HG03103 (cell line): ENCODE results near the gene JRKL.
A peak's percentile ranks its signal among the peaks of the same experiment; 100 is the strongest.

Experiments
- ATAC-seq: cut with Tn5 transposase; IDR thresholded peaks from one replicate; pipeline ENCODE4 v1.9.1; 2021; ENCODE audit warnings: low read depth; ENCODE audit not compliant: unreplicated experiment

Gene JRKL

DNA sequence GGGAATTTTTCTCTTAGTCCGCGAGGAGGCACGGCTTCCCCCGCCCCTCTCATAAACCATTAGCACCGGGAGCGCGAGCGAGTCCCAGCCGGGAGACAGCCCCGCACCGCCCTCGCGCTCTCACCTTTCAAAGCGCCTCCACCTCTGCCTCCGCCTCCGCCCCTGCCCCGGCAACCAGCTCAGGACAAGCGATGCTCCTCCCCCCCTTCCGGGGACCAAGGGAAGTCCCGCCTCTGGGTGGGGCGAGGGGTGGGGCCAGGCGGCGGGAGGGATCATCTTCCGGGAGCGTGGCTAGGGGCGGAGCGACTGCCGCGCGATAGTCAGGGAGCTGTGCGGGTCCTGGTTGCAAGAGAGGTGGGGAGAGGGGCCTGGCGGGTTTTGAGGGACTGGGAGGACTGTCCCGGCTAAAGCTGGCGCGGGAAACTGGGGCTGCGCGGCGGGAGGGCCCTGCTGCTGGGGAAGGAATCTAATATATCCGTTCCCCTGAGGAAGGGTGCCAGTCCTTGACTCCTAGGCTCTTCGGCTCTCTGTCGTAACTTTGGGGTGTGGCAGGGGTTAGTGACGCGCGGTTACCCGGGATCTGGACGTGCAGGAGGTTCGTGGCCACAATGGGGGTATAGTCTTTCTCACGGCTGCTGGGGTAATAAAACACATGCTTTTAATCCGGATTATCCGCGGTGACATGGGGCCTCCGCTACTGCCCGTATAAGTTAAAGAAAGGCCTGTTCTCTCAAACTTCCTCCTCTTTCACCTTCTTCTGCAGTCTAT is at the start of gene JRKL, which contains the start of gene CCDC82:
JRKL (plus strand) TSS at position 294 of the 768 bp plus-strand sequence. CDS start 637 bp downstream, outside the sequence.
CCDC82 (minus strand) TSS at position 193 of the 768 bp plus-strand sequence. CDS start 5,165 bp downstream, outside the sequence.
- peak; percentile 90 for ATAC-seq

DNA sequence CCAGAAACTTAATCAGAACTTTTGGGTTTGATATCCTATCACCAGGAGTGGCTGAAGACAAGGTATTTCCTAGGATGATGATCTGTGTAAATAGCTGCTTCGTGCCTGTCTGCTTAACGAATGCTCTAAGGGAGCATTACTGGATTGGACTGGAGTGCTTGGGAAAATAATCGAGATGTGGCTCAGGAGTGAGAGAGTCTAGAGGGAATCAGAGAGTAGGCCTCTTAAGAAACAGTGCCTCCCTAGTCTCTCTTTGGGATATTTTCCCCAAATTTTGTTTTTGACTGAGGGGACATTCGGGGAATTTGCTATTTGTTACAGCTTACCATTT is 49.3 kb upstream of the JRKL start:
- ATAC-seq: no peak

DNA sequence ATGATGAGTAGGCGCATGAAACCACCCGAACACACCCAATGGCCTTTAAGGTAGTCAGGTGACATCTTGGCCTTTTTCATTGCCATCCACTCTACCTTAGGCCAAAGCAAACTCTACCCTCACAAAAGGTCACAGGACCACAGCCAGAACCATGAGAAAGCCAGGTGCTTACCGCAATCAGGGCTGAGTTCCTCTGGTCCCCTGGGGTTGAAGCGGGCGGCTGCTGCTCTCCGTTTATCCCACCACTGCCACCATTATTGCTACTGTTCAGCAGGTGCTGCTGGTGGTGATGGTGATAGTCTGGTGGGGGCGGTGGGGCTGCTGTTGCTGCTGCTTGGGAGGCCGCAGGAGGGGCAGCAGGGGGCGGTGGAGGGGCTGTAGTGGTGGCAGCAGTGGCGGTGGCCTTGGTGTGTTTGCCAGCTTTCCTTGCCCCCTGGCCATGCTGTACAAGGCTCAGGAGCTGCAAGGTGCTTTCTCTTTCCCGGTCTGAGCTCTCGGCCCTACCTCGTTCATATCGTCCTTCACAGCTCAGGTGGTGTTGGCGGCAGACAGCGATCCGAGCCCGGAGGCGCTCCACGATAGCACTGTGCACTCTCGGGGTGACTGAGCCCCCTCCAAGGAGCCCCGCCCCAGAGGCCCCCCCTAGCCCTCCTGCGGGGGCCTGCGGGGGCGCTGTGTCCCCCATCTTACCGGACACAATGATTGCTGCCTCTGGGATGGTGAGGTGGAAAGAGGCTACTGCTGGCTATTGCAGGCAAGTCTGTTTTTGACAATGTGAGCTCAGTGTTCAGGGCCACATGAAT is 48.4 kb upstream of the JRKL start:
- ATAC-seq: peak; percentile 23

DNA sequence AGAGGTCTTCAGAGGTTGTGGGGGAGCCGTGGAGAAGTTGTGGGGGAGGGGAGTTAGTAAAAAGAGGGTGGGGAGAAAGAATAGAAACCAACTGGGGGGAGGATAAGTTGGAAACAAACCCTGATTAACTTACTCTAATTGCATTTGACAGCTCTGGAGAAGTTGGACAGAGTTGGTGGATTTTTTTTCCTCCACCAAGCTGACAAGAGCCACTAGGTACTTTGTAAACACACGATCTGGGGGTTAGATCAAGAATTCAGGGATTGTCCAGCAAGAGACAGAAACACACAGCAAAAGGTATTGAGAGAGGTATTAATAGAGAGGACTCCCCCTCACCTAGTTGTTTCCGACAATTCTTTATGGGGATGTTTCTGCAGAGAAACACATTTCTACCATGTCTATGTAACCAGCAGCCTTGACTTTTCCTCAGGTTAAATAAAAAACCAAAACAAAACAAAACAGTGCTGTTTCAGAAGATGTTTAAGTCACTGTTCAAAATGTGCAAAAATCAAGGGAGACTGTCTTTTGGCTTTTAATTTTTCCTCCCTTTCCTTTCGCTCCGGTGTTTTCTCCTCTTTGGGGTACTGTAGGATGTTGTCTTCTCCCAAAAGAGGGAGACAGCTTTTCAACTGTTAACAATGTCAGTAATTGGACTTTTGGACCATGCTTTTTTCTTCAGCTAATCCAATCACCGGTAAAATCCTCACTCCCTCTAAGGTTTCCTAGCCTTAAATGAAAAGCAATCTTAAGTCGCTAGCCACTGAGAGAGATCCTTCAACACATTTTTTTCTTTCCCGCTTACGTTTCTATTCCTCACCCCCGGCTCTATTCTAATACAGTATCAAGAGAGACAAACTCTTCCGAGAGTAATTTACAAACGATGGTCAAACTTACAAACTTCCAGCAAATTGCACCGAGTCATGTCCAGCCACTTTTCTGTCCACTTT is 47.5 kb upstream of the JRKL start:
- ATAC-seq: no peak

DNA sequence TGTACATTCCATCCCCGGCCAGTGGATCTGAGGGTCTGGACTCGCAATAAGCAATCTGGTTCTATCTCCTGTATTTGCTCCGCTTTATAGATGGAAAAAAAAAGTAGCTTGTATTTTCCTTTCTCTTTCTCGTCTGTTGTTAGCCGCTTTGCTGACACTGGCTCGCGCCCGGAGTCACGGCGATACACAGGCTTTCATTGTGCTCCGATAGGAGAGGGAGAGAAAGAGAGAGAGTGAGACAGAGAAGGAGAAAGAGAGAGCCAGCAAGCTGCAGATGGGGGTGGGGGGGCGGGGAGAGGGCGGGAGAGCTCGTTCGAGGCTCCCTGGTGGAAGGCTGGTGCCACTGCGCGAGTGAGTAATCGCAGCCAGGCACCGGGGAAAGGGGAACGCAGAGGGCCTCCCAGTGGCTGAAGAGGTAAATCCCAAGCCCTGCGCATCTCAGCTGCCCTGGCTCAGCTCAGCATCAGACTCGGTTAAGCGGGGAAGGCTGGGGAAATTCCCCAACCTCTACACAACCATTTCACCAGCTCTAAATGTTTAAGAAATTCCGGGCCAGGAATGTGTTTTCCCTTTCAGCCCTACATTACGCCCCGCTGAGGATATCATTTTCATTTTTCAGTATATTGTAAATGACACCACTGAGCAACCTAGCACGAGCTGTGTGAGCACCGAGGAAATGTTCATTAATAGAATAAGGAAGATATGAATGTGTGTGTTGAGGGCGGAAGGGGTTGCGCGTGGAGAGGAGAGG is 46.7 kb upstream of the JRKL start, which contains the start of gene MAML2:
MAML2 (minus strand) TSS at position 235 of the 751 bp plus-strand sequence. CDS start 1,300 bp downstream, outside the sequence.
- peak; percentile 75 for ATAC-seq

DNA sequence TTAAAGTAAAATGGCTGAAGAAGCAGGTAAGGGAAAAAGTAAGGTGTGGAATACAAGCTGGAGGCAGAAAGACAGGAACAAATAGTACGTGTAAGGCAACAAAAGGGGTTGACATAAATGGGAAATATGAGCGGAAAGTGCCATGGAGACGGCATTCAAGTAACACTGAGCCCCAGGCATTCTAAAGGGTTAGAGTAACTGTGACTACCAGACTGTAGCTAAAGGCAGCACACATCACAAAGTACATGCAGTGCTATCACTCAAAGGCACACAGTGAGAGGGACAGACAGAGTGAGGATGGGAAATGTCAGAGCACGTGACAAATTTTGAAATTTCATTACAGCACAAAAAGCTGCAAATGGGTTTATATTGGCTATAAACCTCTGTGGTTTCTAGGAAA is 33.0 kb upstream of the JRKL start:
- no peak for ATAC-seq

DNA sequence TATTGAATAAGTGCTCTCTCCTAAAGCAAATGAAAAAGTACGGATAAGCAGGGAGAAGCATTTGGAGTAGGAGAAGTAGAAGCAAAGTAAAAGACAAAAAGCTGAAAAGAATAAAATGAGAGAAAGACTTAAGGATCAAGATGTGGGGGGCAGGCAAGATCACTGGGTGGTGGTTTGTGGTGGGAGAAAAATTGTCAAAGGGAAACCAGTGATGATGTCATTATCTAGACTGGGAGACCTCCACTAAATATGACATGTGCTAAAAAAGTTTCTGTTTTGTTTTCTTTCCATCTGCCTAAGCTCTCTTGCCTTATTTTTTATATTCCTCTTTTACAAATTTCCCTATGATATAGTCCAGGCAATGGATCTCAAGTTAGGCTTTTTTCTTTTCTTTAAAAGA is 32.0 kb upstream of the JRKL start:
- ATAC-seq: no peak

DNA sequence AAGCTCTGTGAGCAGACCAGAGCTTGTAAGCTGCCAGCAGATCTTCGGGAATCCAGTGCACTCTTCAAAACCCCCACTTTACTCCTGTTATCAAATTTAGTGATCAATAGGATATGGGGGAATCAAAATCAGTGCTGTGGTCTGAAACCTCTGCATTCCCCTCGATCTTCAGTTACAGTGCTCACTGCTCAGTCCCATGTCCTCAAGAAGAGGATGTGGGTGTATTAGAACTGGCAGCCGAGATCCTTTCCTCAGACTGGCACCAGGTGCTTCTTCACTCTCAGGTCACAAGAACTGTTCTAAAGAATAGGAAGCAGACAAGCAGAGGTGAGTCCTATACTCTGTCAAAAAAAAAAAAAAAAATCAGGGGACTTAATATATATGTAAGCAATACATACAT is 31.5 kb upstream of the JRKL start:
- no peak for ATAC-seq

DNA sequence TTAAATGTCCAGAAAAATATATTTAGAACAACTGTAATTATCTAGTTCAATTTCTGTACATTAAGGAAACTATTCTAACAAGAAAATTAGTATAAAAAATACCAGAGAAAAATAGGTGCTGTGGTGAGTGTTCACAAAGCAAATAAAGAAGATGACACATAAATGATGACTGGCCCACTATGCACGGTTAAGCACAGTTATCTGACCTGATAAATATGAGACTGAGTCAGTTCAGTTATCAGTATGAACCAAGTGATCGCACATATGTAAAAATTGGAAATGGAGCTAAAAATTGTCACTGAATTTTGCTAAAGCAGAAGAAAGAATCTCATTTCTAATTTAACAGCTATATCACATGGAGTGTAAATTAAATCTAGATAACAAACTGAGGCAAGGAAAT is 28.0 kb upstream of the JRKL start:
- no peak for ATAC-seq

DNA sequence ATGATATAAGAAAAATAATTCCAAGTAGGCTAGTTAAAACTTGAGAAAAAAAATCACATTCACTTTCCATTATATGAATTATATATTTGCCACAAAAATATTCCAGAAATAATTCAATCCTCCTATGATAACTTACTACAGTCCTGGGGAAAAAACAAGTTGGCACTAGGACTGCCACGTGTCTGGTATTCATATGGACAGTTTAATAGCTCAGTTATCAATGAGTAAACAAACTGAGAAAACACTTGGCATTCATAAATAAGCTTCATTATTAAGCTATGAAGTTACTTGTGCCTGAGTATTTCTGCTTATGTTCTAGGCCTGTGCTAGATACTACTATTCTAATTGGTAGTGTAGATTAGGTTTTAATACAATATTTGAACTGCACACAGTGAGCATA is 24.3 kb upstream of the JRKL start:
- ATAC-seq: no peak

DNA sequence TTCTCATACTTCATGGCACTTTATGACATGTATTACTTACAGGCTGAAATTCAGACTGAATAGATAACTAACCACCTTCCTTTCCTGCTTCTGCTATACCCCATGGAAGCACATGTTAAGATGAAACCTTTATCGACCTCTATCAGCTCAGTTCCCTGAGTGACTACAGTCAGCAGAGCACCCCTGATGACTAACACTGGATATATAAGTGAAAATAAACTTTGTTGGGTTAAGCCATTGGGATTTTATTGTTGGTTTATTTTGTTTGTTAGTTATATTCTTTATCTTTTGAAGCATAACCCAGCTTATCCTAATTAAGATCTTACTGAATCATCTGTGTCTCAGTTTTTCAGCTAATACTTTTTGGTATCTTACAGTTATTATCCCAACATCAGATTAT is 23.8 kb upstream of the JRKL start:
- no peak for ATAC-seq

DNA sequence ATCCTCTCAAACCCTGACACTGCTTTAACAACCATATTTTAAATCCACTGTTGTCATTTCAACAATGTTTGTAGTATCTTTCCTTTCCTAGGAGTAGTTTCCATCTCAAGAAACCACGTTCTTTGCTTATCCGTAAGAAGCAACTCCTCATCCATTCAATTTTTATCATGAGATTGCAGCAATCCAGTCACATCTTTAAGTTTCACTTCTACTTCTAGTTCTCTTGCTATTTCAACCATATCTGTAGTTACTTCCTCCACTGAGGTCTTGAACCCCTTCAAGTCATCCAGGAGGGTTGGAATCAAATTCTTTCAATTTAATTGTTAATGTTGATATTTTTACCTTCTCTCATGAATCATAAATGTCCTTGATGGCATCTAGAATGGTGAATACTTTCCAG is 22.5 kb upstream of the JRKL start:
- ATAC-seq: no peak

DNA sequence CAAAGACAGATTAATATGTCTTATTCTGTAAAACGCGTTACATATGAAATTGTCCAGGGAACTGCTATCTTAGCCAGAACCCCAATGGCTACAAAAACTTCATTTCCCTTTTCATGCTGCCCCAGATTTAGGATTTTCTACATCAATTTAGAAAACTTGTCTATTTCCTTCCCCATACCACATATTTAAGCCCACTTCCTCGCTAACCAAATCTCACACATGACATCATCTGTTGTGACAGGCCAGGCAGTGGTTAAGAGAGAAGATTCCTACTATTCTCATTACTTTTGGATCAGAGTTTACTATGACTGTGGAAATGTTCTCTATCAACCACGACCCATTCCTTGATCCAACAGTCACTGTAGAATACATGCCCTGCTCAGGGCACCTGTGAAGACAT is 16.0 kb upstream of the JRKL start:
- ATAC-seq: no peak

DNA sequence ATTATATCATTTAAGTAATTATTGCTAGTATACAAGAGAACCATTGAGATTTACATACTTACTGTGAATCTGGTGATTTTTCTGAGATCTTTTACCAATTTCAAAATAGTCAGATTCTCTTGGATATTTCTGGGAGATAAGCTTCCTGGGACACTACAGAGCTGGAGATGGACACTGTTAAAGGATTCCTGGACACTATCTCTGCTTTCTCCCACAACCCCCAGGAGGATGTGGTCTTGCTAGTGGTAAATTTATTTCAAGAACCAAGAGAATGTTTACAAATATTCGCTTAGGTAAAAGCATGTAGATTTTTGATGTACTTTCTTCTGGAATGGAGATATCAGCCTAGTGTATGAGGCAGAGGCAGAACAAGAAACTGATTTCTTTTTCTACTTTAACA is 13.0 kb upstream of the JRKL start:
- no peak for ATAC-seq

DNA sequence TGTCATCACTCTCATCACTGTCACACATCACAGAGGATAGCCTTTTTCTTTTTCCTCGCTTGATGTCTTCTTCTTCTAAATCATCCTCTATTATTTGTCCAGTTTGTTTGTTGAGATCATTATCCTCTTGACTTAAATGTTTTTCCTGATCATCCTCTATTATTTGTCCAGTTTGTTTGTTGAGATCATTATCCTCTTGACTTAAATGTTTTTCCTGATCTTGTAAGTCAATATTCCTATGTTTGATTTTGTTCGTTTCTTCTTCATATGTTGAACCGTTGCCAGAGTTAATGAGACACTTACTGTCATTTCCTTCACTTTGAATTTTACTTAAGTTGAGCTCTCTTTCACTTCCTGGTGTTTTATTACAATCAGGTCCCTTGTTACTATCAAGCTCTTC is 5.7 kb upstream of the JRKL start:
- ATAC-seq: no peak

DNA sequence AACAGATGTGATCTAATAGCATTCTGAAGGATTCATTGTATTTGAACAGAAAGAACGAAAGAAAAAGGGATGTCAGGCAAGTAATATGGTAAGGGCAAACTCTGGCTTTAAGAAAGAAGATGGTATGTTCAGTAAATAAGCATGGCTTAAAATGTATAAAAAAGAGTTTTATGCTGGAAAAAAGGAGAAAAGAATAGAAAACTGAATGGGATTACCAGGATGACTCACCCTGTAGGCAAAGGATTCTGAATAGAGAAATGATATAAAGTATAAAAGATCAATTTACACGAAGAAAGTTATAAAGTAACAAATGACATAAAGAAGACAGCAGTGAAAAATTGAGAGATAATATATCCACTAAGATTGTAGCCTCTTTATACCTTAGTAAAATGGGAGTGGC is 4.6 kb upstream of the JRKL start:
- ATAC-seq: no peak

DNA sequence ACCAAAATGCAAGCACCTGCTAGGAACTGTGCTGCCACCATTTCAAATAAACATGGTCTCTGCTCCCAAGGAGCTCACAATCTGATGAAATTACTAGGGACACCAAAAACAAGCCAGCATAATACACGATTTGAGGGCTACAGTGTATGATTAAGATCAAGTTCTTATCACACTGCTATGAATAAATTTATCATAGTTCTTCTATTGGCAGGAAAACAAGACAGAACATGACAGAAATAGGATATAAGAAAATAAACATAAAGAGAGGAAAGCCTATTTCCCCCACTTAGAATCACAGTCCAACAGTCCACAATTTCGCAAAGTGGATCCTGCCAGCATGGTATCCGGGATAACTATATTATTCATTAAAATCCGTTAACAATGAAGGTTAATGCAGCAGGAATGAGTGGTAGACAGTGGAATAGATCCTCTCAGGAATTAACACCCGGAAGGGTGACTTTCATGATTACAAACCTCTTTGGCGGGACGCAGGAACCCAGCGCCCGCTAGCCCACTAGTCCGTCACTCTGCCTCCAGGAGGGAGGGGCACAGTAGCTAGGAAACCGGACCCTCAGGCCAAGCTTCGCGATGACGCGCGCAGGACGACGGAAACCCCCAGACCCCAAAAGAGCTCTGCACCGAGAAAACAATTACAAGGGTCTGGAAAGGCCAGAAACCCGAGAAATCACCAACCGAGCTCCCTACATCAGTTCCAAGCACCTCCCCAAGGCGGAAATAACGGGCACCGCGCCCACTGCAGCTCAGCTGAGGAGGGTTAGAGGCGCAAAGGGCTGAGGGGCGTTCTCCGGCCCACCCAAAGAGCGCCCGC is 708 bp upstream of the JRKL start:
- ATAC-seq: peak; percentile 39

DNA sequence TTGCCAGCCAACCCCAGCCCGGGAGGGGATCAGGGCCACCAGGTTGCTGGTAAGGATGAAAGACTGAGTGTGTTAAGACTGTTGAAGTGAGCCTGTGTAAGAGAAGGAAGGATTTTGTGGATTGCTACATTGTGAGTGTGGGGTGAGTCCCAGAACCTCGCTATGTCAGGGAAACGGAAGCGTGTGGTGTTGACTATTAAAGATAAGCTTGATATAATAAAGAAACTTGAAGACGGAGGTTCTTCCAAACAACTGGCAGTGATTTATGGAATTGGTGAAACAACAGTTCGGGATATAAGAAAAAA is 627 bp downstream of the JRKL start:
- no peak for ATAC-seq

DNA sequence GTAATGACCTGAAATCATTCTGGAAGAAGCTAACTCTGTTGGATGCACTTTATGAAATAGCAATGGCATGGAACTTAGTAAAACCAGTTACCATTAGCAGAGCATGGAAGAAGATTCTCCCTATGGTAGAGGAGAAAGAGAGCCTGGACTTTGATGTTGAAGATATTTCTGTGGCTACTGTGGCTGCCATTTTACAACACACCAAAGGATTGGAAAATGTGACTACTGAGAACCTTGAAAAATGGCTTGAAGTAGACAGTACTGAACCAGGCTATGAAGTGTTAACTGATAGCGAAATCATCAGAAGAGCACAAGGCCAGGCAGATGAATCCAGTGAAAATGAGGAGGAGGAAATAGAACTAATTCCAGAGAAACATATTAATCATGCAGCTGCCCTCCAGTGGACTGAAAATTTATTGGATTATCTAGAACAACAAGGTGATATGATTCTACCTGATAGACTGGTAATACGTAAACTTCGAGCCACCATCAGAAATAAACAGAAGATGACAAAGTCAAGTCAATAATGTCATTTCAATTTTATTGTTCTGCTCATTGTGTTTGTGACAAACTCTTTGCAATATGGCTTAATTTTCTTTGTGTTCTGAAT is 2.0 kb downstream of the JRKL start:
- no peak for ATAC-seq
